HEK293 (cell line): ENCODE measurements around the gene BCAS3.

Source experiments
- CTCF ChIA-PET: fragments of 350-600 bp; formaldehyde crosslinking; extraction: SDS; loops from one replicate; lab custom pipeline; 2021; ENCODE audit warnings: antibody characterized with exemption; lab: Yijun Ruan, JAX
- POLR2A ChIA-PET: fragments of 300-600 bp; formaldehyde crosslinking; extraction: SDS; loops from one replicate; lab custom pipeline; 2020; ENCODE audit warnings: antibody characterized with exemption, inconsistent platforms; lab: Yijun Ruan, JAX
- H3K27ac ChIP-seq: fragments of 200-500 bp; sonication (Bioruptor generic); 2 replicates; pipeline ENCODE4 v1.5.1; 2014; ENCODE audit warnings: low read depth, low read length, control low read depth, inconsistent platforms; ENCODE audit errors: extremely low read depth
- H3K36me3 ChIP-seq, 2 experiments: fragments of 200-500 bp in 1 of 2; sonication (Bioruptor generic) in 1 of 2; 1 replicate in 1 of 2; 2 replicates in 1 of 2; pipeline ENCODE4 v1.5.1; 2014 to 2017; ENCODE audit warnings: inconsistent platforms in 2 of 2, low read length in 2 of 2; ENCODE audit not compliant: control insufficient read depth in 2 of 2, insufficient read depth in 1 of 2
- H3K4me1 ChIP-seq: fragments of 200-500 bp; sonication (Bioruptor generic); 2 replicates; pipeline ENCODE4 v1.5.1; 2014; ENCODE audit warnings: mild to moderate bottlenecking, low read length, inconsistent platforms; ENCODE audit not compliant: control insufficient read depth, insufficient read depth
- H3K4me3 ChIP-seq: 2 replicates; pipeline ENCODE4 v1.5.1; 2011; ENCODE audit warnings: low read depth, mild to moderate bottlenecking, control low read depth, low read length, moderate library complexity
- H3K9me3 ChIP-seq: fragments of 200-500 bp; sonication (Bioruptor generic); 2 replicates; pipeline ENCODE4 v1.5.1; 2014; ENCODE audit warnings: low read depth, low read length, inconsistent platforms; ENCODE audit not compliant: control insufficient read depth, insufficient read depth
- HOXC10 ChIP-seq: sonication (generic); formaldehyde crosslinking; IDR thresholded peaks from 2 replicates; pipeline ENCODE4 v1.8.1; 2023; ENCODE audit warnings: mild to moderate bottlenecking, missing genetic modification reagents
- KLF10 ChIP-seq: fragments of 450-650 bp; IDR thresholded peaks from 2 replicates; pipeline ENCODE4 v1.5.1; 2018; ENCODE audit warnings: missing biosample characterization, mild to moderate bottlenecking, missing genetic modification characterization
- KLF16 ChIP-seq: fragments of 450-650 bp; formaldehyde crosslinking; IDR thresholded peaks from 2 replicates; pipeline ENCODE4 v1.5.1; 2017; ENCODE audit warnings: missing biosample characterization, missing genetic modification characterization
- PBX3 ChIP-seq: sonication (generic); formaldehyde crosslinking; IDR thresholded peaks from 2 replicates; pipeline ENCODE4 v1.8.1; 2022; ENCODE audit warnings: mild to moderate bottlenecking, moderate library complexity, missing genetic modification reagents
- PRDM6 ChIP-seq: fragments of 450-650 bp; formaldehyde crosslinking; IDR thresholded peaks from 2 replicates; pipeline ENCODE4 v1.5.1; 2017; ENCODE audit warnings: missing biosample characterization, missing genetic modification characterization
- SALL2 ChIP-seq: fragments of 450-650 bp; formaldehyde crosslinking; IDR thresholded peaks from 2 replicates; pipeline ENCODE4 v1.5.0; 2017; ENCODE audit warnings: missing biosample characterization, mild to moderate bottlenecking, missing genetic modification characterization, borderline replicate concordance
- ZBTB6 ChIP-seq: fragments of 450-650 bp; formaldehyde crosslinking; IDR thresholded peaks from 2 replicates; pipeline ENCODE4 v1.5.1; 2017; ENCODE audit warnings: missing biosample characterization, missing genetic modification characterization
- ZNF148 ChIP-seq: fragments of 450-650 bp; formaldehyde crosslinking; IDR thresholded peaks from 2 replicates; pipeline ENCODE4 v1.5.0; 2017; ENCODE audit warnings: missing biosample characterization, missing genetic modification characterization, borderline replicate concordance
- ZNF26 ChIP-seq: fragments of 450-650 bp; formaldehyde crosslinking; IDR thresholded peaks from 2 replicates; pipeline ENCODE4 v1.5.1; 2016; ENCODE audit warnings: missing biosample characterization, missing genetic modification characterization
- ZNF266 ChIP-seq: fragments of 450-650 bp; formaldehyde crosslinking; IDR thresholded peaks from 2 replicates; pipeline ENCODE4 v1.5.1; 2016; ENCODE audit warnings: missing biosample characterization, missing genetic modification characterization, low read depth
- ZNF362 ChIP-seq: fragments of 450-650 bp; formaldehyde crosslinking; IDR thresholded peaks from 2 replicates; pipeline ENCODE4 v1.5.1; 2016; ENCODE audit warnings: missing biosample characterization, missing genetic modification characterization
- ZNF394 ChIP-seq: fragments of 450-650 bp; formaldehyde crosslinking; IDR thresholded peaks from 2 replicates; pipeline ENCODE4 v1.5.1; 2016; ENCODE audit warnings: missing biosample characterization, missing genetic modification characterization, mild to moderate bottlenecking, moderate library complexity, borderline replicate concordance
- ZNF416 ChIP-seq: fragments of 450-650 bp; formaldehyde crosslinking; IDR thresholded peaks from 2 replicates; pipeline ENCODE4 v1.5.1; 2016; ENCODE audit warnings: missing biosample characterization, missing genetic modification characterization
- ZNF423 ChIP-seq: fragments of 450-650 bp; formaldehyde crosslinking; IDR thresholded peaks from 2 replicates; pipeline ENCODE4 v1.5.1; 2016; ENCODE audit warnings: missing biosample characterization, missing genetic modification characterization
- ZNF558 ChIP-seq: fragments of 450-650 bp; formaldehyde crosslinking; IDR thresholded peaks from 2 replicates; pipeline ENCODE4 v1.5.1; 2016; ENCODE audit warnings: missing biosample characterization, missing genetic modification characterization
- ZNF561 ChIP-seq: fragments of 450-650 bp; IDR thresholded peaks from 2 replicates; pipeline ENCODE4 v1.5.1; 2018; ENCODE audit warnings: missing biosample characterization, missing genetic modification characterization, borderline replicate concordance
- ZNF585B ChIP-seq: fragments of 450-650 bp; formaldehyde crosslinking; IDR thresholded peaks from 2 replicates; pipeline ENCODE4 v1.5.1; 2016; ENCODE audit warnings: missing biosample characterization, missing genetic modification characterization
- ZNF658 ChIP-seq: fragments of 450-650 bp; formaldehyde crosslinking; IDR thresholded peaks from 2 replicates; pipeline ENCODE4; 2016; ENCODE audit warnings: missing biosample characterization, missing genetic modification characterization
- ZSCAN5A ChIP-seq: fragments of 450-650 bp; formaldehyde crosslinking; IDR thresholded peaks from 2 replicates; pipeline ENCODE4 v1.5.1; 2016; ENCODE audit warnings: missing biosample characterization, missing genetic modification characterization

The BCAS3 gene

GRCh38 chr17:61409301-61410112 is 731.9 kb downstream of the BCAS3 start (continued):
- TF ChIP-seq ZNF26 (tag by site-specific recombination) (no peak), ZBTB6 (tag by site-specific recombination) (no peak), PBX3 (CRISPR knock-in tag) (peak; percentile 22; the same call in 1 of the 2 replicates), ZNF658 (tag by site-specific recombination) (no peak), KLF10 (tag by site-specific recombination) (no peak), ZNF266 (tag by site-specific recombination) (no peak), ZNF558 (tag by site-specific recombination) (no peak), SALL2 (tag by site-specific recombination) (no peak), HOXC10 (CRISPR knock-in tag) (0 out of 2 replicates have a peak, but pooled peaks have one; percentile 31), ZNF416 (tag by site-specific recombination) (no peak), ZNF561 (tag by site-specific recombination) (peak; percentile 41; the same call in 1 of the 2 replicates)

GRCh38 chr17:61410141-61411010 is 732.7 kb downstream of the BCAS3 start:
- TF ChIP-seq ZSCAN5A: no peak
- no peak for TF ChIP-seq ZNF423 (tag by site-specific recombination)
- TF ChIP-seq ZNF148 (tag by site-specific recombination): no peak
- TF ChIP-seq ZNF362 (tag by site-specific recombination): no peak
- TF ChIP-seq ZNF585B (tag by site-specific recombination): no peak
- TF ChIP-seq ZNF394 (tag by site-specific recombination): no peak
- no peak for TF ChIP-seq PRDM6 (tag by site-specific recombination)
- TF ChIP-seq KLF16 (tag by site-specific recombination): no peak
- Histone ChIP-seq H3K27ac (no peak overlapping the region), H3K4me3 (no peak overlapping the region), H3K36me3 (peaks cover 0 to 35% of the 10 kb centered on the region in 2 experiments; a peak in 1 of 3 replicates), H3K9me3 (no peaks in the 10 kb centered on the region), H3K4me1 (peaks cover 4% of the 10 kb centered on the region)
- ChIA-PET CTCF (interaction anchor here (0.6 to 3.2 kb wide), 3 partner anchors 439 to 834 kb away, joined by 3 to 17 read pairs (median 9); no protein-coding TSS in a partner anchor), POLR2A (interaction anchor here (2.7 kb wide), 1 partner anchor 10 kb away, joined by 18 read pairs; the partner anchor contains the start of gene TBX2)
